GM18951 (cell line): ENCODE data around the gene PREP.
"Not testable (repeated sequence)": the region's sequence is repeated elsewhere in the genome, so short reads cannot be mapped to it uniquely, and the experiment has no call there.

Source experiments
- POLR2A ChIP-seq: IDR thresholded peaks from 4 replicates; pipeline ENCODE4 v1.6.1; 2011; ENCODE audit warnings: mild to moderate bottlenecking; ENCODE audit not compliant: insufficient read length, insufficient read depth; ENCODE audit errors: extremely low read depth
- in situ Hi-C: fragments of 300-500 bp; cut with MboI; formaldehyde crosslinking; loops from one replicate; pipeline ENCODE4 v1.12.0; 2022; ENCODE audit warnings: low sequenced_read_pairs, mixed read lengths, inconsistent platforms; ENCODE audit not compliant: unreplicated experiment

Gene PREP

DNA sequence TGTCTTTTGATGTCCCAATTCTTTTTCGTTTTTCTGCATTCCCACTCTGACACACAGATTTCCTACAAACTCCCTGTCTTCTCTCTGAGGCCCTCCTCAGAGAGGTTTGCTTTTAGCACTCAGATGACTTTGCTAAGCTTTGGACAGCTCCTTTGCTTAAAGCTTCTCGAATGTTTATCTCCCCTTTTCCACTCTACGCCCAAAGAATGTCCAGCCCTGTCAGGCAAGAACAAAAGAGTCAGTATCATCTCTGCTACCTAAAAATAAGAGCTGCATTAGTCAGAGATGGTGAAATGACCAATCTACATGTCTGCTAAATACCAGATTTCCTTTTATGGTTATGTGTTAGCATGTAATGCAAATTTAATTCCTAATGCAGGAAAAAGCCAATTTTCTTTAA is 56.8 kb downstream of the PREP start:
- TF ChIP-seq POLR2A: no peak

DNA sequence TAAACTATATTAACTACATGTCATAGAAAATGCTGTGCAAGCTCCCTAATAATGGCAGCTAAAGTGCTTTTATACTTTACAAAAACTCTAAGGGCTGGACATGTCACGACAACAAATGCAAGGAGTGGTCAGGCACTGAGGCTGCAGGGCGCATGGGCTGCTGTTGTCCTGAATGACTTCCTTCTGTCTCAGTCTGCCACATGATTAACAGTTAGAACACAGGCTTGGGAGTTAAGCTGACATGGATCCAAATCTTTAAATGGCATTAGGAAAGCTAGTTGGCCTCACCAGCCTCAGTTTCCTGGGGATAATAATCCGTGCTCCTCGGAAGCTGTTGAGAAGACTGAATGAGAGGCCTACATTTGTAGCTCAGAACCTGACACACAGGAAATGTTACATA is 57.4 kb downstream of the PREP start:
- in situ Hi-C loops: no loop called here
- TF ChIP-seq POLR2A: no peak

More for the DNA sequence above, 56.8 kb downstream of the PREP start:
- in situ Hi-C loops: no loop called here

- in situ Hi-C loops: no loop called here
- no peak for TF ChIP-seq POLR2A
Observed at GRCh38 chr6:105344881-105345370, 58.0 kb downstream of the PREP start.

DNA sequence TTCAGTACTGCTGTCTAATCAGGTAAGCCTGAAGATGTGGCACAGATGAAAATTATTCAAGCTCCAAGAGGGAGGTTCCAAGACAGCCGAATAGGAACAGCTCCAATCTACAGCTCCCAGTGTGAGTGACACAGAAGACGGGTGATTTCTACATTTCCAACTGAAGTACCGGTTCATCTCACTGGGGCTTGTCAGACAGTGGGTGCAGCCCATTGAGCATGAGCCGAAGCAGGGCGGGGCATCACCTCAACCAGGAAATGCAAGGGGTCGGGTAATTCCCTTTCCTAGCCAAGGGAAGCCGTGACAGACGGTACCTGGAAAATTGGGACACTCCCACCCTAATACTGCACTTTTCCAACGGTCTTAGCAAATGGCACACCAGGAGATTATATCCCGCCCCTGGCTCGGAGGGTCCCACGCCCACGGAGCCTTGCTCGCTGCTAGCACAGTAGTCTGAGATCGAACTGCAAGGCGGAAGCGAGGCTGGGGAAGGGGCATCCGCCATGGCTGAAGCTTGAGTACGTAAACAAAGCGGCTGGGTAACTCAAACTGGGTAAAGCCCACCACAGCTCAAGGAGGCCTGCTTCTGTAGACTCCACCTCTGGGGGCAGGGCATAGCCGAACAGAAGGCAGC is 64.4 kb downstream of the PREP start:
- in situ Hi-C loops: not testable (repeated sequence)

DNA sequence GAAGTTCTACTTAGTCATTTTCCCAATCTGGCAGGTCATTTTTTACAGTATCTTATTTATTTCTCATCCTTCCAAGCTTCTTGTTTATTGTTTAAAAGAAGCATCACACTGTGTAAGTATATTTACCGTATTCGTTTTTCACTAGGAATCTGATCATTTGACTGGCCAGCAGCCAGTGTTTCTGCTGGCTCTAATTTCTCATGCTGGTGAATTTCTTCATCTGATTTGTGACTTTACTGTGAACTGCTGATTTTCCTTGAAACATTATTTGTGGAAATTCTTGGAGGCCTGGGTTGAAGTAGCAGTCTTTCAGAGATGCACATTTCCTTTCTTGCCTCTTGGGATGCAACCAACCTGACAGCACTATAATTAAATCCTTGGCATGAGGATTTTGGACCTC is 65.9 kb downstream of the PREP start:
- in situ Hi-C loops: no loop called here
- TF ChIP-seq POLR2A: no peak

- in situ Hi-C loops: no loop called here
Observed at GRCh38 chr6:105332576-105332975, 70.3 kb downstream of the PREP start.

GRCh38 chr6:105331927-105332326 is 71.0 kb downstream of the PREP start:
- in situ Hi-C loops: no loop called here
- TF ChIP-seq POLR2A: no peak

More at GRCh38 chr6:105332576-105332975, 70.3 kb downstream of the PREP start:
- no peak for TF ChIP-seq POLR2A

DNA sequence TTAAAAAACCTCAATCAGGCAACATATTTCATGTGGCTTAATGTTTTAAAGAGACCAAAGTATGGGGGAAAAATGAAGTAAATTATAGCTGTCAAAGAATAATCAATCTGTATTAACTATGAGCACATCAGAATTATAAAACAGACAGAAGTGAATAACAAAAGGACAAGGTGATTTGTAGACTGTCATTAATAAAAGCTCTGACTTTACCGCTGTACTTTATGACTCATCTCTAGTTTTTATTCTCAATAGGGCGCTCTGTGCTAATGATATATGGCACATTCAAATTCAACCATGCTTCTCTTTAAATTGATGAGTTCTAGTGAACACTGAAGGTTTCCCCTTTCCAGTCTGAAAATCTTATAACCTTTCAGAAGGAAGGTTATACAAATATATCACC is 72.0 kb downstream of the PREP start:
- in situ Hi-C loops: no loop called here
- TF ChIP-seq POLR2A: no peak

GRCh38 chr6:105330364-105330763 is 72.5 kb downstream of the PREP start:
- in situ Hi-C loops: no loop called here
- no peak for TF ChIP-seq POLR2A

DNA sequence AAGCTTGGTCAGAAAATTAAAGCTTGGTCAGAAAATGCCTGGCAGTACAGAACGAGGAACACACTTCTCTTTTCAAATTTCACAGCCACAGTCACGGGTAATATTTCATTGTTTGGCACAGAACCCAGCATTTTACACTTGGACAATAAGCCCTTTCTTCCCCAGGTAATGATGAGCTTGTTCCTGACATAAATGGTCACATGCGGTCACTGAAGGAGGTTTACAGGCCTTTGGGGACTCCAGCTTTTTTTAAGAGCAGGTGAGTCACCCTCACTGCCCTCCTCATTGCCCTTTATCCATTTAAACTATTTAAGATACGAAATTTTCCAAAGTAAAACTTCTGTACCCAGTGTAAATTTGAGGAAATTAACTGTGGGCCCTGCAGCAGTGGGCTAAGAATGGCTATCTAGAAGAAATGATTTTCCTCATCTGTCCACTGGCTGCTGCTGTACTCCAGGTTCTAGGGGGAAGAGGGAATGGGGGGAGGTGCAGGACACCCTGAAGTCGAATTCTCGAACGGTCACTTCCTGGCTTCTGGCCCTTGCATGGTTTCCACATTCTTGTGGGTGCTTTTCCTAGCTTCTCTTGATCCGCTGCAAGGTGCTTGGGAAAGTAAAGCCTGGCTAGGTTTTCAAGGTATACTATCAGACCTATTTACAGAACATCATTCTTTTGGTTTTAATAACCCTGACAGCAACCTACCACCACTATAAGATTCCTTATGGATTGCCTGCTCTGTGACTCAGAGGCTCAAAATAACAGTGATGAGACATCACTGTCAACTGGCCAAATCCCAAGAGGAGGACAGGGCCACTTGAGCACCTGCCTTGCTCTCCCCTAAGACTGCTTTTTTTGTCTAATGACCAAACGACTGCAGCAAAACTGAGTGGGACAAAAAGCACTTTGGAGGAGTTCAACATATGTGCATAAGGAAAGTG is 75.8 kb downstream of the PREP start:
- TF ChIP-seq POLR2A: no peak
- in situ Hi-C loops: no loop called here

- in situ Hi-C loops: no loop called here
- TF ChIP-seq POLR2A: no peak
Observed at GRCh38 chr6:105326216-105326615, 76.7 kb downstream of the PREP start.

GRCh38 chr6:105324386-105324950 is 78.4 kb downstream of the PREP start:
- no peak for TF ChIP-seq POLR2A
- in situ Hi-C loops: no loop called here

DNA sequence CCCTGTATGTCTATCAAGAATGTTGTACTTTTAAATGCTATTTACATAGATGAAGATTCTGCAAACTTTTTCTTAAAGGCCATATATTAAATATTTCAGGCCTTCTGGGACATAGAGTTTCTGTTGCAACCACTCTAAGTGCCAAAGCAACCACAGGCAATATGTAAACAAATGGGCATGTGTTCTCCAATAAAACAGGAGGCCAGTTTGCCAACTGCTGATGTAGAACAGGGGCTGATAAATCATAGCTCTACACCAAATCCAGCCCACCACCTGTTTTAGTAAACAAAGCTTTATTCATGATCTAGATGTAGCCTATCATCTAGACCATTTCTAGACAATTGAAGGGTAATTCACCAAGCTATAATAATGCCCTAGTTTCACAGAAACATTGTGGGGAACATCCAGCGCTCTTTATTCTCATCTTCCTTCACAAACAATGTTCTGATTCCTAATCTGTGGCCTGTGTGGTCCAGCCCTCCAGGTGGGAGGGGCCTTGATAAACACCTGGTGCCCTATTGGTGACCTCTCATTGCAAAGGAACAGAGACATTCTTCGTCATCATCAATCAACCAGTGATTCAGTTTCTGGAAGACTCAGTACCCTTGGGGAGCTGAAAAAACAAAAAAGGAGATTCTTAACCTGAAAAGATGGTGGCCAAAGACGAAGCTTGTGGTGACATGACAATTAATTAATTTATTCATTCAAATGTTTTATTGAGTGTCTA is 80.2 kb downstream of the PREP start:
- in situ Hi-C loops: no loop called here
- TF ChIP-seq POLR2A: no peak
